Activated CD4-positive, alpha-beta T cell treated with anti-CD3 and anti-CD28 coated beads for 36 hours (primary cell): Measurements from ENCODE around the gene JARID2. TPM values are rescaled to one million over a fixed set of nuclear protein-coding genes. Genes with fewer than 3 reads are reported as not detected.
A peak's percentile ranks its signal among the peaks of the same experiment; 100 is the strongest.

Source experiments
- ATAC-seq: fragments of 200-7000 bp; cut with Tn5 transposase; one replicate; pipeline ENCODE4 v1.10.0; 2021; ENCODE audit warnings: mild to moderate bottlenecking, moderate library complexity
- CTCF ChIA-PET: fragments of 350-600 bp; sonication (Branson Sonifier 250); formaldehyde crosslinking; loops from one replicate; lab custom pipeline; 2021; ENCODE audit warnings: antibody characterized with exemption; lab: Charles Lee
- POLR2A ChIA-PET: fragments of 350-600 bp; sonication (Branson Sonifier 250); formaldehyde crosslinking; loops from one replicate; lab custom pipeline; 2021; ENCODE audit warnings: antibody characterized with exemption, inconsistent platforms; lab: Charles Lee
- DNase-seq: peaks from one replicate; pipeline ENCODE4 v3.0.0-alpha.2; 2020
- H3K27ac Mint-ChIP-seq: one replicate; pipeline ENCODE4 v1.8.0; 2021; ENCODE audit warnings: mixed read lengths
- H3K27me3 Mint-ChIP-seq: one replicate; pipeline ENCODE4 v1.8.0; 2021; ENCODE audit warnings: mixed read lengths
- H3K36me3 Mint-ChIP-seq: one replicate; pipeline ENCODE4 v1.8.0; 2021; ENCODE audit warnings: low read depth, mixed read lengths
- H3K4me1 Mint-ChIP-seq: one replicate; pipeline ENCODE4 v1.8.0; 2021; ENCODE audit warnings: mixed read lengths
- H3K4me3 Mint-ChIP-seq: one replicate; pipeline ENCODE4 v1.8.0; 2021; ENCODE audit warnings: mild to moderate bottlenecking, moderate library complexity, mixed read lengths
- H3K9me3 Mint-ChIP-seq: one replicate; pipeline ENCODE4 v1.8.0; 2021; ENCODE audit warnings: low read depth, mixed read lengths
- intact Hi-C, 2 experiments: fragments of 100-400 bp; cut with DNase I in 1 of 2; cut with micrococcal nuclease in 1 of 2; formaldehyde crosslinking; loops; one replicate each; pipeline versions ENCODE4 v1.14.2 to v1.15.1; 2022 to 2024; cut with DNase I, micrococcal nuclease
- total RNA-seq, 2 experiments: library from RNA; stranded (reverse); gene quantifications; one replicate each; pipeline ENCODE4 v1.2.3, GENCODE V29; 2021

Gene JARID2
- total RNA-seq, 2 experiments from 2014 or later = 43.0 to 48.6 TPM

GRCh38 chr6:15441981-15442380, 196.1 kb downstream of the JARID2 start:
- ATAC-seq = no peak
- intact Hi-C loops = loop anchor here (1.0 to 5.0 kb wide), 5 partner anchors 115 to 1230 kb away; partner anchors contain the start of gene JARID2 (in 1 of the 2)
- no peak for DNase-seq
- ChIA-PET CTCF (interaction anchor here (0.6 to 2.7 kb wide), 8 partner anchors 10 to 535 kb away, joined by 3 to 8 read pairs (median 3); no protein-coding TSS in a partner anchor), POLR2A (no interaction called here)
- peaks cover 11% of the 10 kb centered on the region for H3K36me3 Mint-ChIP-seq
- no peak overlapping the region for H3K27ac Mint-ChIP-seq
- no peaks in the 10 kb centered on the region for H3K27me3 Mint-ChIP-seq
- peaks cover 73% of the 10 kb centered on the region for H3K4me1 Mint-ChIP-seq
- H3K4me3 Mint-ChIP-seq = no peak overlapping the region
- no peaks in the 10 kb centered on the region for H3K9me3 Mint-ChIP-seq

- ATAC-seq = no peak
- Mint-ChIP-seq H3K27me3 (no peaks in the 10 kb centered on the region), H3K4me3 (no peak overlapping the region), H3K4me1 (peaks cover 73% of the 10 kb centered on the region), H3K27ac (no peak overlapping the region), H3K36me3 (peaks cover 13% of the 10 kb centered on the region), H3K9me3 (no peaks in the 10 kb centered on the region)
- no peak for DNase-seq
- ChIA-PET CTCF (interaction anchor here (0.6 to 2.7 kb wide), 4 partner anchors 10 to 535 kb away, joined by 3 to 8 read pairs (median 4); no protein-coding TSS in a partner anchor), POLR2A (no interaction called here)
- intact Hi-C loops = loop anchor here (5.0 kb wide), 3 partner anchors 115 to 1230 kb away; partner anchors contain the start of gene JARID2 (in 1 of the 2)
Observed at GRCh38 chr6:15442467-15442866, 196.6 kb downstream of the JARID2 start.

DNA sequence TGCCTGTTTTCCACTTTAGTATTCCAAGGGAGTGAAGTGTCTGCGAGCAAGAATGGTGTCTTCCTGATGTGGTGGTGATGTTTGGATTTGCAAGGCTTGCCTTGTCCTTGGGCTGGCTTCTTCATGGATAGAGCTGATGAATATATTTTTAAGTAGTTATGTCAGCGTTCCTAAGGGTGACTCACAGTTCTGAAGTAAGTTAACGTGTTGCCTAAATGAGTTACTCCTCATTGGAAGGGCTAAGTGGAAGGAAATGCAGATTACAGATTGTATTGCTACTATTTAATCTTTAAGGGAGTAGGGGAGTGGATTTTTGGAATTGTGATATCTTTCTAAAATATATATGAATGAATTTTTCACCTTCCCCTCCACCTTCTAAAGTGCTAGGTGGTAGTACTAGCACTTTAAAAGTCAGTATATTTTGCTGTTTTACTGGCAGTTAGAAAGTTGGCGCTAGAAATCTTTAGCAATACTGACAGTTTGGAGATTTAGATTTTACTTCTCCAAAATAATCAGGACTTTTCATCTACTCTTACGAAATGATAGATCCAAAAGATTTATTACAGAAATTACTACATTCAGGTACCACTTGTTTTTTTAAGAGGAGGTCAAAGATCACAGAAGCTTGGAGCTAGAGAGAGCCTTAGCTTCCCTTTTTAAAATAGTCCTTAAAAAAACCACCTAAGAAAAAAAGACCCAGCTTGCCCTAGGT, 197.4 kb downstream of the JARID2 start:
- DNase-seq = no peak
- H3K27me3 Mint-ChIP-seq = no peaks in the 10 kb centered on the region
- intact Hi-C loops = loop anchor here (5.0 kb wide), 3 partner anchors 116 to 1231 kb away; partner anchors contain the start of gene JARID2 (in 1 of the 2)
- no peaks in the 10 kb centered on the region for H3K9me3 Mint-ChIP-seq
- no peak for ATAC-seq
- H3K27ac Mint-ChIP-seq = no peak overlapping the region
- no peak overlapping the region for H3K4me3 Mint-ChIP-seq
- CTCF ChIA-PET = no interaction called here
- peaks cover 9% of the 10 kb centered on the region for H3K36me3 Mint-ChIP-seq
- POLR2A ChIA-PET = interaction anchor here (0.7 kb wide), 1 partner anchor 94 kb away, joined by 3 read pairs; no protein-coding TSS in a partner anchor
- peaks cover 73% of the 10 kb centered on the region for H3K4me1 Mint-ChIP-seq

- DNase-seq = no peak
- ChIA-PET CTCF (no interaction called here), POLR2A (no interaction called here)
- H3K4me3 Mint-ChIP-seq = no peak overlapping the region
- no peak for ATAC-seq
- H3K4me1 Mint-ChIP-seq = peaks cover 72% of the 10 kb centered on the region
- no peaks in the 10 kb centered on the region for H3K9me3 Mint-ChIP-seq
- H3K27me3 Mint-ChIP-seq = no peaks in the 10 kb centered on the region
- peaks cover 7% of the 10 kb centered on the region for H3K36me3 Mint-ChIP-seq
- H3K27ac Mint-ChIP-seq = no peak overlapping the region
- intact Hi-C loops = loop anchor here (5.0 kb wide), 3 partner anchors 117 to 1232 kb away; partner anchors contain the start of gene JARID2 (in 1 of the 2)
Observed at GRCh38 chr6:15444081-15444731, 198.3 kb downstream of the JARID2 start.

- Mint-ChIP-seq H3K27ac (no peak overlapping the region), H3K4me1 (peaks cover 68% of the 10 kb centered on the region), H3K36me3 (peaks cover 10% of the 10 kb centered on the region), H3K4me3 (no peak overlapping the region), H3K9me3 (no peaks in the 10 kb centered on the region), H3K27me3 (no peaks in the 10 kb centered on the region)
- ChIA-PET CTCF (interaction anchor here (0.6 to 1.0 kb wide), 2 partner anchors 10 to 55 kb away, joined by 3 read pairs; no protein-coding TSS in a partner anchor), POLR2A (no interaction called here)
- ATAC-seq (no peak), DNase-seq (peak; percentile 23)
- intact Hi-C loops = loop anchor here (5.0 kb wide), 3 partner anchors 118 to 1233 kb away; partner anchors contain the start of gene JARID2 (in 1 of the 2)
Observed at GRCh38 chr6:15444881-15445280, 199.0 kb downstream of the JARID2 start.

GRCh38 chr6:15447546-15448267, 201.8 kb downstream of the JARID2 start:
- peak overlapping the region; percentile 8 for H3K4me3 Mint-ChIP-seq
- ChIA-PET POLR2A (no interaction called here), CTCF (interaction anchor here (0.6 to 1.0 kb wide), 2 partner anchors 10 to 104 kb away, joined by 3 read pairs; no protein-coding TSS in a partner anchor)
- H3K4me1 Mint-ChIP-seq = peaks cover 75% of the 10 kb centered on the region
- DNase-seq (no peak), ATAC-seq (no peak)
- peaks cover 27% of the 10 kb centered on the region for H3K36me3 Mint-ChIP-seq
- H3K27me3 Mint-ChIP-seq = no peaks in the 10 kb centered on the region
- no peaks in the 10 kb centered on the region for H3K9me3 Mint-ChIP-seq
- intact Hi-C loops = no loop called here
- H3K27ac Mint-ChIP-seq = no peak overlapping the region

- CTCF ChIA-PET = interaction anchor here (0.6 to 1.1 kb wide), 5 partner anchors 14 to 1211 kb away, joined by 3 read pairs; no protein-coding TSS in a partner anchor
Observed at GRCh38 chr6:15449011-15449410, 203.1 kb downstream of the JARID2 start.

GRCh38 chr6:15451738-15452137, 205.9 kb downstream of the JARID2 start:
- no peak overlapping the region for H3K4me3 Mint-ChIP-seq
- H3K27ac Mint-ChIP-seq = peak overlapping the region; percentile 48
- intact Hi-C loops = no loop called here
- DNase-seq = no peak
- no peak for ATAC-seq
- ChIA-PET CTCF (interaction anchor here (0.7 kb wide), 1 partner anchor 10 kb away, joined by 3 read pairs; no protein-coding TSS in a partner anchor), POLR2A (no interaction called here)
- H3K9me3 Mint-ChIP-seq = no peaks in the 10 kb centered on the region
- H3K36me3 Mint-ChIP-seq = peaks cover 52% of the 10 kb centered on the region
- H3K4me1 Mint-ChIP-seq = peaks cover 69% of the 10 kb centered on the region
- no peaks in the 10 kb centered on the region for H3K27me3 Mint-ChIP-seq

More at GRCh38 chr6:15449011-15449410, 203.1 kb downstream of the JARID2 start:
- ATAC-seq (no peak), DNase-seq (no peak)
- Mint-ChIP-seq H3K36me3 (peaks cover 36% of the 10 kb centered on the region), H3K27ac (no peak overlapping the region), H3K4me1 (peaks cover 80% of the 10 kb centered on the region), H3K9me3 (no peaks in the 10 kb centered on the region), H3K4me3 (no peak overlapping the region), H3K27me3 (no peaks in the 10 kb centered on the region)
- intact Hi-C loops = no loop called here
- POLR2A ChIA-PET = no interaction called here

DNA sequence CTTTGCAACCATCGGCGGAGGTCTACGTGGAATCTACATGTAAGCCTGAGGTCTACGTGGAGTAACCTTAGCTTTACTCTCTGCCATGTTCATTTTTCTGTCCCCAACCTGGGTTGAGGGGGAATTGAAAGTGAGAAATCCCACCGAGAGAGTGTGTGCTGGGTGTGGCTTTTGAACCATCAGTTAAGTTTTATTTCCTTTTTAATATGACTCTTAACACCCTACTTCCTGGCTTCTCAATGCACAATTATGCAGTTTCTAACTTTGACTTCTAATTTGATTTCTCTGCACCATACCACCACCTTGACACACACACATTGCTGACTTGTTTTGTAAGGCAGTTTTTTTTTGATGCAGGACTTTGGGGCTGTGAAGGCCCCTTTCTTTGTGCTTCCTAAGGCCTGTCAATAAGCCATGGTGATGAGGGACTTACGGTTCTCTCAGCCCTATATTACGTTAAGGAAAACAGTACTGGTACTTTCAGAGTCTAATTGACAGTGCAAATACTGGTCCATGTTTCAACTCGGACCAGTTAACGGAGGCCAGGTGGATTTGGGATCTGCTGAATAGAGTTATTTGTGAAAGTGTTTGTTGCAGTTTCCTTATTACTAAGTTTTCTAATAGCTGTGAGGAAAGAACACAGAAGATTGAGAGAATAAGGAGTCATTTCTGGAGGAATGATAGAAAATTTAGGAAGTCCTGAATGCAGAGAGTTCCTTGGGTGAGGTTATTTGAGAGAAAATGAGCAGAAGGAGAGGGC, 206.5 kb downstream of the JARID2 start:
- H3K27ac Mint-ChIP-seq = peak overlapping the region; percentile 48
- CTCF ChIA-PET = interaction anchor here (0.5 to 0.7 kb wide), 2 partner anchors 10 to 1162 kb away, joined by 3 read pairs; no protein-coding TSS in a partner anchor
- POLR2A ChIA-PET = no interaction called here
- intact Hi-C loops = no loop called here
- peaks cover 66% of the 10 kb centered on the region for H3K4me1 Mint-ChIP-seq
- H3K27me3 Mint-ChIP-seq = no peaks in the 10 kb centered on the region
- H3K36me3 Mint-ChIP-seq = peaks cover 52% of the 10 kb centered on the region
- H3K4me3 Mint-ChIP-seq = no peak overlapping the region
- ATAC-seq (peak; percentile 60), DNase-seq (no peak)
- no peaks in the 10 kb centered on the region for H3K9me3 Mint-ChIP-seq

DNA sequence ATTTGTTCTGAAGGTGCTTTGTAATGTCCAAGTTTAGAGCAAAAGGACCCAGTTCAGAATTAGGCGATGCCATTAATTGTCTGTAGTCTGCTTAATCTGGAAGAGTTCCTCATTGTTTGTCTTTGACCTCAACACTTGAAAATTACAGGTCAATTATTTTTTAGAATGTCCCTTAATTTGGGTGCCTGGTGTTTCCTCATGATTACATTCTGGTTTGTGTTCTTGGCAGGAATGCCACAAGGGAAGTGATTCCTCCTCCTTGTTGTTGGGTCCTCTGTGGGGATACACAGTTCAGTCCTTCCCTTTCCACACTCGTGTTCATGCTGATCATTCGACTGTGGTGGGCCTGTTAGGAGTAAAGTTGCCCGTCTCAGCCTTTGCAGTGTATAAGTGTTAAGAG, 207.3 kb downstream of the JARID2 start:
- Mint-ChIP-seq H3K27me3 (no peaks in the 10 kb centered on the region), H3K4me3 (no peak overlapping the region), H3K4me1 (peaks cover 66% of the 10 kb centered on the region), H3K27ac (no peak overlapping the region), H3K36me3 (peaks cover 54% of the 10 kb centered on the region), H3K9me3 (no peaks in the 10 kb centered on the region)
- ATAC-seq (no peak), DNase-seq (no peak)
- ChIA-PET POLR2A (no interaction called here), CTCF (no interaction called here)
- intact Hi-C loops = no loop called here
